Breast epithelium (tissue), 3 donors: Measurements from ENCODE around the gene CRYBG1.

Experiments
- CTCF ChIP-seq, 3 donors: fragments of 450-650 bp; IDR thresholded peaks; one replicate each; pipeline ENCODE4 v1.5.1; 2016 to 2017; ENCODE audit warnings: antibody characterized with exemption in 3 of 3, mild to moderate bottlenecking in 3 of 3, moderate library complexity in 3 of 3
- POLR2A ChIP-seq: fragments of 450-650 bp; IDR thresholded peaks from one replicate; pipeline ENCODE4 v1.6.1; 2016; ENCODE audit warnings: antibody characterized with exemption, mild to moderate bottlenecking, moderate library complexity

- TF ChIP-seq CTCF (IDR thresholded peaks at IDR 0.05) (no peak), POLR2A (no peak)
Observed at GRCh38 chr6:106620931-106621672, 260.6 kb downstream of the CRYBG1 start.
